ENCODE results near the gene MPC2.
"Not testable (repeated sequence)": the region's sequence is repeated elsewhere in the genome, so short reads cannot be mapped to it uniquely, and the experiment has no call there.

DNA sequence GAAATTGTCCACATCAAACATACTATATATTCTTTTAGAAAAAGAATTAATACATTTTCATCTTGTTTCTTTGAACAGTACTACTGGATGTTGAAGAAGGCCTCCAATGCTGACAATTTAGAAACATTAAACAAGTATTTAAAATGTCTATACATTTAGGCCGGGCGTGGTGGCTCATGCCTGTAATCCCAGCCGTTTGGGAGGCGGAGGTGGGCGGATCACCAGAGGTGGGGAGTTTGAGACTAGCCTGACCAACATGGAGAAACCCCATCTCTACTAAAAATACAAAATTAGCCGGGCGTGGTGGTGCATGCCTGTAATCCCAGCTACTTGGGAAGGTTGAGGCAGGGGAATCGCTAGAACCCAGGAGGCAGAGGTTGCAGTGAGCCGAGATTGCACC lies 8.0 kb downstream of the MPC2 start:
- TF ChIP-seq IRF2 (CRISPR knock-in tag; IDR thresholded peaks at IDR 0.05; ENCODE audit: borderline replicate concordance, low read depth); JUN (CRISPR knock-in tag; IDR thresholded peaks at IDR 0.05); CTCF (IDR thresholded peaks at IDR 0.05); E2F5 (CRISPR knock-in tag; IDR thresholded peaks at IDR 0.05); ZNF396 (CRISPR knock-in tag; IDR thresholded peaks at IDR 0.05; ENCODE audit: borderline replicate concordance); ESRRA (CRISPR knock-in tag; IDR thresholded peaks at IDR 0.05; ENCODE audit: borderline replicate concordance); NR2C2 (CRISPR knock-in tag; IDR thresholded peaks at IDR 0.05): not testable (repeated sequence)

All from WTC11 (cell line).